ENCODE measurements around the gene KCNH3.
"Not testable (repeated sequence)": the region's sequence is repeated elsewhere in the genome, so short reads cannot be mapped to it uniquely, and the experiment has no call there.

The KCNH3 gene

DNA sequence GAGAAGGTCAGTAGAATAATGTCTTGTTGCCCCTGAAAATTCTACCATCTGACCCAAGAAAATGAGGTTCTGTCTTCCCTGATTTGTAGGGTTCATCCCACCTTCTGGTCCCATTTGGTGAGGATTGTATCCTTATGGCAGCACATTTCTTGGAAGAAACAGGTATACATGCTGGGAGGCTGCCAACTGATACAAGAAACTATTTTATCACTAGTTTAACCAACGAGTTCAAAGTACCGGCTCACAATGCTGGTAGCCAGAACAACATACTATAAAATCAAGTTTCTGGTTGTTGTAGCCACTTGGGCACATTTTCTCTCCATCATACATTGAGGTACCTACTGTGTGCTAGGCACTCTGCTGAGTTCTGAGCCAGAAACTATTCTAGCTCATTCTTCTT is 7.1 kb upstream of the KCNH3 start:
- DNase-seq: no peak

DNA sequence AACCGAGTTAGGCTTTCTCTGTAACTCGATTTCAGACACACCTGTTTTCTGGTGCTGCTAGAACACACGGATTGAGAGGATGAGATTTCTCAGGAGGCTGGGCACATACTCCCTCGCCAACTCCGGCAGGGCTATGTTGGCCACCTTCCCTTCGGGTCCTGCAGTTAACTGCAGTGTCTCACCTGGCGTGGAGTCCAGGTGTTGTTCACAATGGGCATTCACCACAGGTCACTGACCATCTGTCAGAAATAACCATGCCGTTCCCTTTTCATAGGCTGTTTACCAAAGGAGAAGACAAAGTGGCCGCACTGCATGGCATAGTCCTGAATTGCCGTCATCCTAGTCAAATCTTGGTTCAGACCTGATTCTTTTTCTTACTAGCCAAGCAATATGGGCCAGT is 5.5 kb upstream of the KCNH3 start:
- DNase-seq: no peak

DNA sequence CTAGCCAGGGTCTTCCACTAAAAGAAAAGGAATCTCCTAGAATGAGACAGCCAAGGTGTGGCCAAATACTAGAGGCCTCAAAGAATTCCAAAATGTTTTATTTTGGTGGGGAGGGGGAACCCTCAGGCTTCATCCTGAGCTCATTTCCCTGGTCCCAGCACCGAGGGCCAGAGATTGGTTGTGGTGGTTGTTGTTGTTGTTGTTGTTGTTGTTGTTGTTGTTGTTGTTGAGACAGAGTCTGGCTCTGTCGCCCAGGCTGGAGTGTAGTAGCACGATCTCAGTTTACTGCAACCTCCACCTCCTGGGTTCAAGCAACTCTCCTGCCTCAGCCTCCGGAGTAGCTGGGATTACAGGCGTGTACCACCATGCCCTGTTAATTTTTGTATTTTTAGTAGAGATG is 4.7 kb upstream of the KCNH3 start:
- not testable (repeated sequence) for DNase-seq

DNA sequence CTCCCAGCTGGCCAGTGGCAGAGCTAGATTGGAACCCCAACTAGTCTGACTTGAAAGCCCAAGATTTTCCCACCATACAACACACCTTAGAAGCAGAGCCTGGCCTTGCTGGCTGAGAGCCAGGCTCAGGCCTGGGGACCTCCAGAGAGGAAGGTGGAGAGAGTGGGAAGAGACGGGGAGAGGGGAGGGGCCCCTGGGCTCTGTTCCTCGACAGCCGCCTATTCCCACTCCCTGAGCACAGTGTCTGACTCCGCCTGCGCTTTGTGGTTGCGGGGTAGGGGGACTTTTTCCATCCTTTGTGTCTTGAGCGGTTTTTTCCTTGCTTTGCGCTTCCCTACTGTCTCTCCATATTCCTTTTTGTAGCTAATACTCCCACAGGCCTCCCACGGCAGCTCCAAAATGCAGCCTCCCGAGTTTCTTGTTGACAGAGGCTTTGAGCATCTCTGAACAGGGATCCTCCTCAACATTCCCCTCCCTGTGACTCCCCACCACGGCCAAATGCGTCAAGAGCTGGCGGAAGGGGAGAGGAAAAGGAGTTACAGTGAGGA is 4.0 kb upstream of the KCNH3 start:
- DNase-seq: no peak

DNA sequence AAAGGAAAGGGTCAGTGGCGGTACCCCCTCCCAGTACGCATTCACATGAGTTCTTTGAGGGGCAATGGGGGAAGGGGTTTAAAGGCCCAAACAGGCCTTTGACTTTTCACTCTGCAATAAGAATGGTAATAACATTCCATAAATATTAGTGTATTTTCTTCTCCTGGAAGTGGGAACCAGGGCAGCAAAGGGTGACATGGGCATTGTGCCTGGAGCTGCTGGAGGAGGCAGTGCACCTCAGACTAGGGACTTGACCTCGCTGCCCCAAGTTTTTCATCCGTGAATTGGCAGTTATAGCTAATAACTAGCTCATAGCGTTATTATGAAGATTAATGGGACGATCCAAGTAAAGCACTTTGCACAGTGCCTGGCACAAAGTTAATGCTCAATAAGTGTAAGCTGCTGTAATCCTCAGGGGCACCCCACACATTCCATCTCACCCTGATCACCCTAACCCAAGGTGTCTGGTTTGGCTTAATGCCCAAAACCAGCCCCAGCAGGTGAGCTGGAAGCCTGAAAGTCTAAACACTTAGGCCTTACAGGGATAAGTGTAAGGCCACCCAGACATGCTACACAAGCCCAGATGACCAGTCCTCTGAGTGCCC is 2.8 kb upstream of the KCNH3 start:
- no peak for DNase-seq

DNA sequence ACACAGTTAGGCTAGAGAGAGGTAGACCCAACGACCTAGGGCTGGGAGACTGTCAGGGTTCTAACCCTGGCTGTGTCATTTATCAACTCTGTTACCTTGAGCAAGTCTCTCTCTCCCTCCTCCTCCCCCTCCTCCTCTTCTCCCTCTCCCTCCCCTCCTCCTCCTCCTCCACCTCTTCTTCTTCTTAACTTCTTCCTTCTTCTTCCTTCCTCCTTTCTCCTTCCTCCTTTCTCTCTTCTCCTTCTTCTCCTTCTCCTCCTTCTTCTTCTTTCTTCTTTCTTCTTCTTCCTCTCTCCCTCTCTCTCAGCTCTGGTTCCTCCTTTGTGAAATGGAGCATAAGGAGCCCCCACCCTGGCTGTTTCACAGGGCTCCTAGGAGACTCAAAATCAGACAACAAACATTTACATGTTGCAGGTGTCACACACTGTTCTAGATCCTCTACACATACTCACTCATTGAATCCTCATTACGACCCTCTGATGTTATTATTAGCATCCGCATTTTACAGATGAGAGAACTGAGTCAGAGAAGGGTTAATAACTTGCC is 2.2 kb upstream of the KCNH3 start:
- no peak for DNase-seq

DNA sequence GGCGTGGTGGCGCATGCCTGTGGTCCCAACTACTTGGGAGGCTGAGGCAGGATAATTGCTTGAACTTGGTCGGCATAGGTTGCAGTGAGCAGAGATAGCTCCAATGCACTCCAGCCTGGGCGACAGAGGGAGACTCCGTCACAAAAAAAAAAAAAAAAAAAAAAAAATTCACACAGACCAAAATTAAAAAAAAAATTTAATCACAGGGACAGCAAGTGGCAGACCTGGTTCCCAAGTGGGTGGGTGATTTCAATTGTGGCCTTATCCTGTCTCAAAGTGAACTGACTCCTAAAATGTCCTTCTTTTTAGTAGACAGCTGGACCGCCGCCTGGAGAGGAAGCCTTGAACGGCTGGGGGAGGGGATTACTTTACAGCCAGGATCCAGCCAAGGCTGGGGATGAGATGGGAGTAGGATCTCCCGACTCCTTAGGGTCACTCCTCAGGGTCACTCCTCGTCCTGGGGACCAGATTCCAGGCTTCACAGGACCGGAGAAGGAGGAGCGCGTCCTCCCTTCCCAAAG is 1.5 kb upstream of the KCNH3 start:
- DNase-seq: no peak

DNA sequence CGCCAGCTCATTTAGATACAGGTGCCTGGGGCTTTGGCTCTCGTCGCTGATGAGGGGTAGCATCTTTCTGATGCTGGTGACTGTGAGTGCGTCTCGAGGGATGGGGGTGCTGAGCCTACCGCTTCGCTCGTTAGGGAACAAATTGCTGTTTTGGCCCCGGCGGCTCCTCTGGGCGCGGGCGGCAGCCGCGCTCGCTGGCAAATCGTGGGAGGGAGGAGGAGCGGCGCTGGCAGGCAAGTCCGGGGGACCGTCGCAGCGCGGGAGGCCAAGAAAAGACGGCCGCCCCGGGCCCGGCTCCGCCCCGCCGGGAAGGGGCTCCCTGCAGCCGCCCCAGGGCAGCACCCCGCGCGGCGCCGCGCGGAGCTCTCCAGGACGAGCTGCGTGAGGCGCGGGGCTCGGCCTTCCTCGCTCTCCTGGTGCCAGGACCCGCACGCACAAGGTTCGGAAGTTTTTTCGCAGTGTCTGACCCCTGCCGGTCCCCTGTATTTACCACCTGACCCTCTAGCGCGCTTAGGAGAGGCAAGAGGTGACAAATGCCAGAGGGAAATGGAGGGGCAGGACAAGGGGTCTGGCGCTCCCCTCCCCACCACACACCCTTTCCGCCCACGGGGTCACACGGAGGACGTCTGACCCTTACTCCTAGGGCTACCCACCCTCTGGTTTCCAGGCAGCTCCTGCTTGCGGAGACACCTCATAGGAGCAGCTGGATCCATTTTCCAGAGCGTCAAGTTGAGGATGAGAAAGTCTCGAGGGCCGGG is 899 bp upstream of the KCNH3 start:
- no peak for DNase-seq

DNA sequence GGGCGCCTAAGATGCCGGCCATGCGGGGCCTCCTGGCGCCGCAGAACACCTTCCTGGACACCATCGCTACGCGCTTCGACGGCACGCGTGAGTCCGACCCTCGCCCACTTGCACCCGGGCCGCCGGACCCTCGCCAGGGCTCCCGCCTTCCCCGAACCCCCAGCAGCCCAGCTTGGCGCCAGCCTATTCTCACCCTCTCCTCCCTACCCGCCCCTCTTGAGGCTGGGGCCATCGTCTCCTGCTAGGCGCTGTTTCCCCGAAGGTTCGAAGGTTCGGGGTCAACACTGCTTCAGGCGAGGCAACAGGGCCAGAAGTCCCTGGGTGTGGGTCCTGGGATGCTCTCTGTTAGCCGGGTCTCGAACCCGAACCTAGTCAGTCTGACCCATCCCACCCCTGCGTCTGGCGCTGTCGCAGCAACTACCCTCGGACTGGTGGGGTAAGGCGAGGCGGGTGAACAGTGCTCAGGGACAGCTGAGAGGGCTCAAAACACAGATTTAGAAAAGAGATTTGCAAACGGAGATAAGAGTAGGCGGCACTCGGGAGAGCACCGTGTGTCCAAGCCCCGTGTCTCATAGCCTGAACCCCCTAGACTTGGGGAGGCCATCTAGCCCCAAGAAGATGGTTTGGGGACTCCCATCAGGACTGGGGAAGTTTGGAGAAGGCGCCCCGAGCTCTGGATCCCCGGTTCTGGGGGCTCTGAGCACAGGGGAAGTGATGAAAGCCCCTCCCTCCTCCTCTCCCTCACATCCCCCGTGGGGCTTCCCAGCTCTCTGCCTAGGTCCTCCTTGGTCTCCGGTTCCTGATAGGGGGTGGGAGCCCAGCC is 787 bp downstream of the KCNH3 start:
- DNase-seq: no peak

DNA sequence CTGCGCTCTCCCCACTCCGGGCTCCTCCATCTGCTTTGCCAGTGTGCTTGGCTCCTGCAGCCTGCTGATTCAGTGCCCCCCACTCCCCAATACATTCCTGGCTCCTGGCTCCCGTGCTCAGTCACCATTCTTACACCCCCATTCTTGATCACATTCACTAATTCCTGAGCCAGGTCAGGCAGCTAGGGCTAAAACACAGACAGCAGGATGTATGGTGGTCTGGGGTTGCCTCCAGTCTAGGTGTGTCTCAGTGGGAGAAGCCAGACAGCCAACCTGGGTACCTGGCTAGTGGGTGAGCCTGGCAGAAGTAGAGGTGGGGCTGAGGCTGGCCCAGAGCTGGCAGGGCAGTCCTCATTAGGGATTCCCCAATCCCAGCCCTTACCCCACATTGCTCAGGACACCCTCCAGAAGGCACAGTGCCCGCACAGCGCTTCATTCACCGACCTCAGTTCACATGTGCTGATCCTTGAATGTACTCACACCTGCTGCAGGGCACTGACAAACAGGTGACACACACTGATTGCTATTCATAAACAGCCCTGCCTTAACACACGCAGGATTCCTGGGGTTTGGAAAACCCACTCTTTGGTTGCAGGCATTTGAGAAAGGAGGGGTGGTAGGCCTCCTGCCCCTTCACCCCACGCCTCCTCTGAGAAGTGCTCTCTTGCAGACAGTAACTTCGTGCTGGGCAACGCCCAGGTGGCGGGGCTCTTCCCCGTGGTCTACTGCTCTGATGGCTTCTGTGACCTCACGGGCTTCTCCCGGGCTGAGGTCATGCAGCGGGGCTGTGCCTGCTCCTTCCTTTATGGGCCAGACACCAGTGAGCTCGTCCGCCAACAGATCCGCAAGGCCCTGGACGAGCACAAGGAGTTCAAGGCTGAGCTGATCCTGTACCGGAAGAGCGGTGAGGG is 1.7 kb downstream of the KCNH3 start:
- DNase-seq: no peak

DNA sequence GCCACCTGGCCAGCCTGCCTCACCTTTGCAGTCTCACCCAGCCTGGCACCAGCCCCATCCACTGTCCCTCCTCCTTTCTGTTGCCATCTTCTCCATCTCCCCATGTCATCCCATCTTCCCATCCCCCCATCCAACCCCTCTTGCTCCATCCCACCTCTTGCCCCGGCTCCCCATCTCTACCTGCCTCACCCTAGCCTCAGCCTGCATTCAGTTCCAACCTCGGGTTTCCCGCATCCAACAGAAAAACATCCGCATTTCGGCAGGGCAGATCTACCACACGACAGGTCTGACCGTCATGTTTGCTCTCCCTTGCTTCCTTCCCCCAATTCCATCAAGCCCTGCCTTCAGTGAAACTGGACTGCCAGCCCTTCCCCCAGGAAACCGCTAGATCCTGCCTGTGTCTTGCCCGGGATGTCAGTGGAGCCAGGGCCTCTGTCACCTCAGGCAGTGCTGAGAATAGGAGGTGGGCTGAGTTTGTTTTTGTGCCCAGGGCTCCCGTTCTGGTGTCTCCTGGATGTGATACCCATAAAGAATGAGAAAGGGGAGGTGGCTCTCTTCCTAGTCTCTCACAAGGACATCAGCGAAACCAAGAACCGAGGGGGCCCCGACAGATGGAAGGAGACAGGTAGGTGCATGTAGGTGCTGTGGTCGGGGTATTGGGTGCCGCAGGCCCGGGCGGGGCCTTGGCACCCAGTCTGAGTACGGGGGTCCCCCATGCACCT is 2.5 kb downstream of the KCNH3 start:
- no peak for DNase-seq

DNA sequence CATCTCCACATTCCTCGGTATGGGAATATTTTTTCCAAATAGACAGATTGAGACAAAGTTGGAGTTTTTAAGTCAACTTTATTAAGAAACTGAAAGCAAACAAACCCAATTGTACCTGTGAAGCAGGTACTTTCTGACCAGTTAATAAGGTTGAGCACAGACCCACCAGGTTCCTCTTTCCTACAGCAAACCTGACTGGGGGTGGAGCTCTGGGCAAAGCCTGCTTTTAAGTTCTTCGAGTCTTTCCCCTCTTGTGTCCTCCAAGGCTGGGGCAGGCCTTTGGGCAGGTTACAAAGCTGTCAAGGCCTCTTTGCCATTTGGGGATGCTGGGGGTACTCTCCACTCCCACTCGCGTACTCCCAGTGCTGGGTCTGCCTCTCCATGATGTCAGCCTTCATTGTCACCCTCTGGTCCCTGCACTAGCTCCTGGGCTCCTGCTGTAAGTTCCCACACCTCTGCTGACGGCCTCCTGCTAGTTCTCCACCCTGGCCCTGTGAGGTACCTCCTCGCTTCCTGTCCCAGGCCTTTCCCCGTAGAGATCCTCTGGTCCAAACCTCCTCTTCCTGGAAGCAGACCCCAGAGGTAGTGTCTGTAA is 3.2 kb downstream of the KCNH3 start:
- DNase-seq: no peak

DNA sequence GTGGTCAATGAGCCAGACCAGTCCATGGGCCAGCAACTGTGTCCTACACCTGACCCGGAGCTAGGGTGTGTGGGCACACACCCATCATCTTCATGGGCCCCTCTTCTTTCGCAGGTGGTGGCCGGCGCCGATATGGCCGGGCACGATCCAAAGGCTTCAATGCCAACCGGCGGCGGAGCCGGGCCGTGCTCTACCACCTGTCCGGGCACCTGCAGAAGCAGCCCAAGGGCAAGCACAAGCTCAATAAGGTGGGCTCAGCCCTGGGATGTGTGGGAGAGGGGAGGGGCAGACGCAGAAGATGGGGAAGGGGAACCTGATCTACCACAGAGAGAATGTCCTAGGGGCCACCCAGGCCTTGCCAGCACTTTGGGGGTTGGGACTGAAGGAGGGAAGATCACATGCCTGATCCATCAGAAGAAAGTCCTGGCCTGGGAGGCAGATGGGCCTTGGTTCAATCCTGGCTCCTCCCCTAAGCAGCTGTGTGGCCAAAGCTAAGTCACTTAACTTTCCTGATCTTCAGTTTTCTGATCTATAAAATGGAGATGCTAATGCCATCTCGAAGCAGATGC is 3.8 kb downstream of the KCNH3 start:
- DNase-seq: no peak

DNA sequence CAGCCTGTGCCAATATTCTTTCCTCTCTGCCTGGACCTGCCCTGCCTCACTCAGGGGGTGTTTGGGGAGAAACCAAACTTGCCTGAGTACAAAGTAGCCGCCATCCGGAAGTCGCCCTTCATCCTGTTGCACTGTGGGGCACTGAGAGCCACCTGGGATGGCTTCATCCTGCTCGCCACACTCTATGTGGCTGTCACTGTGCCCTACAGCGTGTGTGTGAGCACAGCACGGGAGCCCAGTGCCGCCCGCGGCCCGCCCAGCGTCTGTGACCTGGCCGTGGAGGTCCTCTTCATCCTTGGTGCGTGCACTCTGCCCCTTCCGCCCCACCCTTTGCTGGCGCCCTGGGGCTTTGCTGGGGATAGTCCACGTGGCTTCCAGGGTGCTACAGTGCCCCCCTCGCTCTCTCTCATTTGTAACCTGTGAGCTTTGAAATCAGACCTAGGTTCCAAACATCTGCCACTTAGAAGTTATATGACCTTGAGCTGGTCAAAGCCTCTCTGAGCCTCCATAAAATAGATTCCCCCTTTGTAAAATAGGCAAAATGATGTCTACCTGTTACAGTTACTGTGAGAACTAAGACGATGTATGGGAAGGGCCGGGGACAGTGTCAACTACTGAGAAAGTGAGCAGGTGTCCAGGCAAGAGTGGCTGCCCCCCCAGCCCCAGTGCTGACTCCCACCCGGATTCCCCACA is 4.5 kb downstream of the KCNH3 start:
- no peak for DNase-seq

DNA sequence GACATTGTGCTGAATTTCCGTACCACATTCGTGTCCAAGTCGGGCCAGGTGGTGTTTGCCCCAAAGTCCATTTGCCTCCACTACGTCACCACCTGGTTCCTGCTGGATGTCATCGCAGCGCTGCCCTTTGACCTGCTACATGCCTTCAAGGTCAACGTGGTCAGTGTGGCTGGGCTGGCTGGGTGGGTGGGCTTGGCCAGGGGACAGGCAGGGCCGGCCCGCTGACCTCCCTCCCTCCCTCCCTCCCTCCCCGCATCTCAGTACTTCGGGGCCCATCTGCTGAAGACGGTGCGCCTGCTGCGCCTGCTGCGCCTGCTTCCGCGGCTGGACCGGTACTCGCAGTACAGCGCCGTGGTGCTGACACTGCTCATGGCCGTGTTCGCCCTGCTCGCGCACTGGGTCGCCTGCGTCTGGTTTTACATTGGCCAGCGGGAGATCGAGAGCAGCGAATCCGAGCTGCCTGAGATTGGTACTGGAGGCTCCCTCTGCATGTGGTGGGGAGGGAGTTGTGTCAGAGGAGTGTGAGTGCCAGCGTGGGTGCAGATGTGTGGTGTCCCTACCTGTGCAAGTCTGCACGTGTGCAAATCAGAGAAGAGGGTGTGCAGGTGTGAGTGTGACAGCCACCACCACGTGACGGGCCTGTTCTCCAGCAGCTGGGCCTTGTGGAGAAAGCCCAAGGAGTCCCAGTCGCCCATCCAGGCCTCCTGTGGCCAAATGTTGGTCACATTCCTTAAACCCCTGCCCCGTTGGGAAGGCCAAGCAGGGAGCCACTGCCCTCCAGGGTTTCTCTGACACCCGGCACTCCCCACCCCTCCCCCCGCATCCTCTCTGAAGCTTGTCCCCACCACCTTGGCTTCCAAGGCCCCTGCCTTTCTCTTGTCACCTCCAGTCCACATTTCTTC is 5.3 kb downstream of the KCNH3 start:
- DNase-seq: no peak

DNA sequence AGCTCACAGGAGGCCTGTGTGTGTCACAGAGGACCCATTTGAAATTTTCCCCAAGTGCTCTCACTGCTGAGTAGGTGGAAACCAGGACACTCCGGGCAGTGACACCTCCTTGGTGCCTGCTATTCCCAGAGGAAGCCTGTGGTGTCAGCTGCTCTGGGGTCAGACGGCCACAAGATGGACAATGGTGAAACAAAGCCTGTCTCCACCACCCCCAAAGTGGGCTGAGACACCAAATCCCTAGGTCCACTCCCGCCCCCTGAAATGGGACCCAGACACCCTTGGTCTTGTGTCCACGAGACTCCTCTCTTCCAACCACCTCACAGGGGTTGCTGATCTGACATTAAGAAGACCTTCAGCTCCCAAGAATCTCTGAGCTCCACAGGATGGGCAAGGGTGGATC is 7.0 kb downstream of the KCNH3 start:
- DNase-seq: no peak

DNA sequence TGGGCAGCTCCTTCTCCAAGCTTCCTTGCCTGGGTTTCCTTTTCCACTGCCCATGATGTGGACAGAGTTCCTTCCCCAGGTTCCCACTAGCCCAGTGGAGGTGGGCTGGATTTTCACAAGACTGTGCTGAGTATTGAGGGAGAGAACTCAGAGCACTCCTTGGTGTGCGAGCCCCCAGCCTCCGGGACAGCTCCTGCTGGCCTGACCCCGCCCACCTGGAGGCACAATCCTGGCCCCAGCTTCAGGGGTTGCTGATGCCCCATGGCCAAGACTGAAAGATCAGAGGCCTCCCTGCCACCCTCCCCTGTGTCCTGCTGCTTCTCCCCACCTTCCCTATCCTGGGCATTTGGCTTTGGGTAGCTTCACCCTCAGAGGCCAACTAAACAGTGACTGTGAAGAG is 7.7 kb downstream of the KCNH3 start:
- no peak for DNase-seq

DNA sequence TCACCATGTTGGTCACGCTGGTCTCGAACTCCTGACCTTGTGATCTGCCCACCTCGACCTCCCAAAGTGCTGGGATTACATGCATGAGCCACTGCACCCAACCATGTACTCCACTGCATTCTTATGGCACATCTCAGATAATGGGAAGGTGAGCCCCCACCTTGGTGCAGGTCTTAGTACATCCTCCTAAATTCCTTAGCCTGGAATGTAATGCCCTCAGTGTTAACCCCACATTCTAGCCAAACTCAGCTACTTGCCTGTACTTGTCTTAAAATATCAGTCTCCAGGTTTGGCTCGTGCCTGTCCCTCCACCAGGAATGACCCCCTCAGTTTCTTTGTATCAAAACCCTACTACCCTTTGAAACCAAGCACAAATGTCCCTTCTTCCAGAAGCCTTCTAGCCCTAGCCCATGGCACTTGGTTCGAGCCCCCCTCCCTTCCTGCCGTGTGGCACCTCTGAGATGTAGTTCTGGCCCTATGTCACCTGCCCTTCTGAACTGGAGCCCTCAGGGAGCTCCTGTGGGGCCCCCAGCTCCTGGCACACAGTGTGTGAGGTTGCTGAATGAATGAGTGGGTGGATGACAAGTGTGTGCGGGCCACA is 8.4 kb downstream of the KCNH3 start:
- DNase-seq: no peak

DNA sequence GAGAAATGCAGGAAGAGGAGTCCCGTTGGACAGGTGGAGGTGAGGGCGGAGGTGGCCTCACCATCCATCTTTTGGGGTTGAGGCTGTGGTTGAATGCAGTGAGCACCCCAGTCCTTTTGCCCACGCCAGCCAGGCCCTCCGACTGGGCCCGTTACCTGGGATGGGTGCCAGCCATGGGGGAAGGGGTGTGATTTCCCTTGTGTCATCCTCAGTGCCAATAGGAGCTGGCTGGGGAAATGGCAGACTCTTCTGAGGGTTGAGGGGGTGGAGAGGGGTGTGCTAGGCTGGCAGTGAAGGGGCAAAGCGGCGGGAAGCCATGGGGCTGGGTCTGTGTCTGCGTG is 9.6 kb downstream of the KCNH3 start:
- DNase-seq: no peak
